Measurements from ENCODE around the gene FANCF.
"Not testable (repeated sequence)": the region's sequence is repeated elsewhere in the genome, so short reads cannot be mapped to it uniquely, and the experiment has no call there.

The FANCF gene, protein sequence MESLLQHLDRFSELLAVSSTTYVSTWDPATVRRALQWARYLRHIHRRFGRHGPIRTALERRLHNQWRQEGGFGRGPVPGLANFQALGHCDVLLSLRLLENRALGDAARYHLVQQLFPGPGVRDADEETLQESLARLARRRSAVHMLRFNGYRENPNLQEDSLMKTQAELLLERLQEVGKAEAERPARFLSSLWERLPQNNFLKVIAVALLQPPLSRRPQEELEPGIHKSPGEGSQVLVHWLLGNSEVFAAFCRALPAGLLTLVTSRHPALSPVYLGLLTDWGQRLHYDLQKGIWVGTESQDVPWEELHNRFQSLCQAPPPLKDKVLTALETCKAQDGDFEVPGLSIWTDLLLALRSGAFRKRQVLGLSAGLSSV

DNA sequence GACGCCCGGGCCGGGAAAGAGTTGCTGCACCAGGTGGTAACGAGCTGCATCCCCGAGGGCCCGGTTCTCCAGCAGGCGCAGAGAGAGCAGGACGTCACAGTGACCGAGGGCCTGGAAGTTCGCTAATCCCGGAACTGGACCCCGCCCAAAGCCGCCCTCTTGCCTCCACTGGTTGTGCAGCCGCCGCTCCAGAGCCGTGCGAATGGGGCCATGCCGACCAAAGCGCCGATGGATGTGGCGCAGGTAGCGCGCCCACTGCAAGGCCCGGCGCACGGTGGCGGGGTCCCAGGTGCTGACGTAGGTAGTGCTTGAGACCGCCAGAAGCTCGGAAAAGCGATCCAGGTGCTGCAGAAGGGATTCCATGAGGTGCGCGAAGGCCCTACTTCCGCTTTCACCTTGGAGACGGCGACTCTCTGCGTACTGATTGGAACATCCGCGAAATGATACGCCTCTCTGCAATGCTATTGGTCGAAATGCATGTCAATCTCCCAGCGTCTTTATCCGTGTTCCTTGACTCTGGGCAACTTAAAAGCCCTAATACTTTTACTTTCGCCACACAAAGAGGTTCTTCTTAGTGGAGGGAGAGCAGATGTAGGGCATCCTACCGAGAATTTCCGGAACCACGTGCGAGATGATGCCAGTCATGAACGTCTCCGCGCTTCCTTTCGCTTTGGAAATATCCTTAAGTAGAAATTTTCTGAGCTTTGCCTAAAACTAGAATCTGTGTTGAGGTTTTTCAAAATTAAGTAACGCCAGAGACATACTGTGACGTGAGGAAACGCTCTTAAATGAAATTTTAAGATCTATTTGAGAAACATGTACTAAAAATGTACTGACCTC, at the start of gene FANCF:
TSS of gene FANCF (minus strand) at position 376 of the 840 bp plus-strand sequence. CDS start at position 363, 13 bp downstream.
- peak; percentile 96 for DNase-seq (ENCODE audit: low spot score)

DNA sequence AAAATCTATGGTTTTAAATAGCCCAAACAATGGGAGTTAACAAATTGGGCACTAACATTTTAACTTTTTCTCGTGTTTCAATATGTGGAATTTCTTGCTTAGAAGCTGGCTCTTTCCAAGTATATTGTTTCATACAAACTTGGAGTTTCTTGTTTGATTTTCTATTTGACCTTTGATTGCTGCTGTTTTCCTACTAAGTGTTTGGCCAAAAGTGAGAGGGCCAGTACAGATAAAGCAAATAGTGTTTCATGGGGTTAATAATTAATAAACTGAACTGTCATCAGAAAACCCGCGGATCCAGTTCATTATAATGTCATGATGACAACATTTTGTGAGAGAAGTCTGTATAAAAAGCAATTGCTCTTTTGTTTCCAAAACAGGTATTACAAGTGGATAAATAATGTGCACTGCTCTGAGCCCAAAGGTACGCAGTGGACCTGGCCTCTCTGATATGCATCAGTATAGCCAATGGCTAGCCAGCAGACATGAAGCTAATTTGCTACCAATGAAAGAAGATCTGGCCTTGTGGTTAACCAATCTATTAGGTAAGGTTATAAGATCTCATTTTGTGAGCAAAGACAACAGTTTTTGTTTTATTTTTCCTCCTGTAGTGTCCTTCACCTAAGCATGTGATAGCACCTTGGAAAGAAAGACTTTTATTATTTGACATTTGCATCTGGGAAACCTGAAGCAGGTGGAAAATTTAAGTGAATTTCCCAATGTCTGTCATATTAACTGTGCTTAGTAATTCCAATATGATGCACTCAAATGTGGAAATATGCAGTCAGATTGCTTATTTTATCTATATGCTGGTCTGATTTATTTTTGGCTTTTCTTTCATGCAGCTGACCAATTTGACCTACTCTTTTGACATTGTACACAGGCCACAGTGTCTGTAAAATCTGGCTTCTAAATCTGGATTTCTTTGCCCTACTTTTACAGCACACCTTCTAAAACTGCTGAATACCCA, 49.1 kb upstream of the FANCF start:
- DNase-seq (ENCODE audit: low spot score) = no peak

DNA sequence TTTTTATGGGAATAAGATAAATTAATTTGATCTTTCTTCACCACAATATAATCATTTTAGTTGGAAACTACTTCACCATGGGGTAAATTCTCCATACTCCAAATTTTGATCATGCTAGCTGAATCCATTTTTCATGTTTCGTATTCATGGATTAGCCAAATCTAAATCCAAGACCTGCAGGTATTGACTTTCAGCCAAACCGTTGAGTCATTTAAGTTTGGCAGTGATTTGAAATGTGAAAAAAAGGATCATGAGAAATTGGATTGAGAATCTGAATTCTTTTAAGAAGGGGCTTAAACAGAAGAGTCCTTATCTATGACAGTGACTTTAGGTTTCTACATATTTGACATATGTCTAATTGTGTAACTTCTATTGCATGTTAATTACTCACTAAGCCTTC, 46.1 kb upstream of the FANCF start:
- DNase-seq (ENCODE audit: low spot score) = no peak

DNA sequence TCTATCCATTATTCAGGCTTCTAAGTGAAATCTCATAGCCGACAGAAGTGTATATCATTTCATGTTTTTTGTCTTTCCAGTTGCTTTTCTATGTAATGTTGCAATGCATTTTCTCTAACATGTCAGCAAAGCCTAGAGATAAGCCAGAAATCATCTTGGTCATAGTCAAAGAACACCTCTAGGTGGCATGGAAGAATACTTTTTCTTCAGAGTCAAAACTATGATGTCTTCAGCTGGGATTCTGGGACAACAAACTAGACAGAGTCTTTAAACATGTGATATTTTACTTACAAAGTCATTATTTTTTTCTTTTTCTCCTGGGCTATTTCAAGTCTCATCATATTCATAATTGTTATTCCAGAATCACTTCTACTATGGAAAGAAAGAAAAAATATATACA, 45.2 kb upstream of the FANCF start:
- DNase-seq (ENCODE audit: low spot score) = no peak

DNA sequence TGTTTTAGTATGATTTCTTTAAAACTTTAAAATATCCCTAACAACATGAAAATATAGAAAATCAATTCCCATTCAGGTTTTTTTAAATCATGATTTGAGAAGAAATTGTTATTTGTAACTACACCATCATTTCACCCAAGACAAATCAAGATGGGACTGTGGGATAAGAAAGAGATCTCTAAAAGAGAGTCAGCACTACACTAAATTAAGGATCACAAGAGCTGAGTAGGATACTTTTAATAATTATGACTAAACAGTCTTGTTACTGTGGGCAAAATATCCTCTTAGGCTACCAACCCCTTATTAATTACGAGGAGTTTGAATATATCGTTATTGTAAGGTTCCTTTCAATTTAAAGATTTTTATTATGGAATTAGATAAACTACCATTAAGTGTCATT, 43.7 kb upstream of the FANCF start:
- DNase-seq (ENCODE audit: low spot score) = no peak

DNA sequence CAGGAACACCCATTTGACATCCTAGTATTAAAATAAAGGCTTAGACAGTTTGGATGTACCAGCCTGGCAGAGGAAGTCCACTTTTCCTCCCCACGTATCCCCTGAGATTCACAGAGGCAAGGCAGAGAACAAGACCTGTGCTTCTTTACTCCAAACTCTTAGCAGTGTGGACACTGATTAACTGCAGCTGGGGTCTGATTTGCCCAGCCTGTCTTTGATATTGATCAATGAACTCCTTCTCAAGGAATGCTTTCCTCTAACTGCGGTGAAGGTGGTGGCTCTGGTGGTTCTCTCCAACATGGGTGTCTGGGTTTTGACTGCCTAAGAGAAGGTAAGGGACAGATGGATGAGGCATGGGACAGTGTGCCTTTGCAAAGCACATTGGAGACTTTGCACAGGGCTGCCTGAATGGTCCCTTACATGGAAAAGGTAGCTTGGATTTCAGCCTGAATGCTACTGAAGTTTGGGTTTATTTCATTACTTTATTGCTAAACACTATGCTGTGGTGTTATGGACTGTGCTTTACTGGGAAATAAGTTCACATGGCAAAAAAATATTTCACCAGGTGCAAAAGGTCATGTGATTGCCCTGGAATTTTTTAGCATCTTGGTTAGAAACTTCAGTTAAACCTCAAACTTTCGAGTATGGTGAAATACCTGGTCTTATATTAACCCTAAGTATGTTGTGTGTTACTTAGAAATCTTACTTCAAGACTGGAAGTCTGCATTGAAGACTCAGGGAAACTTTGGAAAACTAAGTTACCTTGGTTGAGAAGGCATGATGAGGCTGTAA, 42.6 kb upstream of the FANCF start:
- DNase-seq (ENCODE audit: low spot score) = no peak

DNA sequence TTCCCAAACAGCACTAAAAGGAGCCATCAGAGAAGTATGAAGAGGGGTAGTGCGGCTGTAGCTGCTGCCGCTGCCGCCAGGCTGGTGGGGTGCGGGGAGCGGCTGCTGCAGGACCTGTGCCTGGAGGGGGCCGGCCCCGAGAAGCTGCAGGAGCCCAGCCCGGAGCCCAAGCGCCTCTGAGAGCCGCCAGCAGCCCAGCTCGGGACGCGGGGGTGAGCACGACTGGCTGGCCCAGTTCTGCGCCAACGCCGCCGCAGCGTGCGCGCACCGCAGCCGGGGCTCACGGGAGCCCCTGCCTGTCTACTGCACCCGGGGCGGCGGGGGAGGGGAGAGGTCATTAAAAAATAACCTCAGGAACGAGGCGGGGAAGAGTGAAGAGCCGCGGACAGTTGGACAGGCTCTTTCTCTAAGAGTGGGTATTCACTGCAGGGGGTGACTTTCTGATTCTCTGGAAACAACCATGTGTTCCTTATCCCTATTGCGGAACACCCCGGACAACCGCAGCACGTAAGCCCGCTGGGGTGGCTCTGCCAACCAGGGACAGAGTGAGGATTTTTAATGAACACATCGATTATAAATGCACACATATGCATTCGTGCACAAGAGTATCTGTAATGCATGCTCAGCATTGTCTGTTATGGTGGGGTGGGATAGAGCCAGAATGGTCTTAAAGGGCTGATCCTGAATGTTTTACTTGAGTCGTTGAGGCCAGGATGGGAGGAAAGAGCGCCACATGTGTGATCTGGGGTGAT, 41.2 kb upstream of the FANCF start:
- DNase-seq (ENCODE audit: low spot score) = peak; percentile 5

DNA sequence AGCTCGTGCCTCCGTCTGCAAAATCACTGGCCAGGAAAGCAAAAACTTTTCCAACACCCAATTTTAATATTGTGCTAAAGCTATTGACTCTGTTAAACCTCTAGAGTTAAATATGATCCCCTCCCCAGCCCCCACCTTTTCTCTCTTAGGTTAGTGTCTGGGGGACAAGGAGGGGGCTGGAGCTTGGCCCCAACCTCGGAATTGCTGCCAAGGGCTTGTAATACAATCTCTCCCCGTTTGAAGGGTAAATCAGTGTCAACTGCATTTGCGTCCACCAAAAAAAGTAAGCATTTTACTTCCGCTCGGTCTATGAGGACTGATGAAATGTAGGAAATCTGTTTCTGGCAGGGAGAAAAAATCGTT, 40.7 kb upstream of the FANCF start, which contains the start of gene GAS2:
TSS of gene GAS2 (plus strand) at position 287 of the 363 bp plus-strand sequence. CDS start 8,259 bp downstream, outside the sequence.
- DNase-seq (ENCODE audit: low spot score) = no peak

DNA sequence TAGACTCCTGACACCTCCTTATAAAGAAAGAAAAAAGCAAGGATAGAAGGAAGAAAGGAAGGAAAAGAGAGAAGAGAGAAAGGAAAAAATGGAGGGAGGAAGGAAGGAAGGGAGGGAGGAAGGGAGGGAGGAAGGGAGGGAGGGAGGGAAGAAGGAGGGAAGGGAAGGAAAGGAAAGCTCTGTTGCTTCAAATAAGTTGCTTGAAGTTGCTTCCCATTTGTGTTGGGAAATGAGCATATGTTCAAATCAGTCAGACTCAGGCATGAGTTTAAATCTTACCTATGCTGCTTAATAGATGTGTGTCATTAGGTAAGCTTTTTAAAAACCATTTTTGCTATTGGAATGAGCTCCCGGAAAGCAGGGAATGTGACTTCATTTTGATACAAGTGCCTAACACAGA, 34.2 kb upstream of the FANCF start:
- no peak for DNase-seq (ENCODE audit: low spot score)

DNA sequence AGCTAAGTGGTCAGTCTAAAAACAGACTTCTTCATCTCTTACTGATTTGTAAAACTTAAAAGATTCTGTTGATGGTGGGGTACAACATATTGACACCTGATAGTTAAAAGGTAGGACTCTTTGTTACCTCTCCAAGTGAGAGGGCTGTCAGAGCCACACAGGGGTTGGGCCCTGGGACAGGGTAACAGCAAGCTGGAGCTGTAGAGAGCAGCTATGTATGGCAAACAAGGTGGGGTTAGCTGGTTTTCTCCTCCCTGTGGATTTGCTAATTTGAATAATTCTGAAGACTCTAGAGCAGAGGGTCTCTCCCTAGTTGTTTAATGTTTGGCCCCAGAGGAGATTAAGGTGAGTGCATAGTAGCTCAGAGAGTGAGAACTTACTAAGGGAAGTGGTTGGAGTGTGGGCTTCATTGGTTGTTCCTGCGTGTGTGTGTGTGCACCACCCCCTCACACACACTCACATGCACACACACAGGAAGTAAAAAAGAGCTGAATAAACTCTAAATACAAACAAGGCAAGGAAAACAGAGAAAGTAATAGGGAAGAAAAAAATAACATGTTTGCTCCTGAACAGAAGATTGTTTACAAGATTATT, 31.6 kb upstream of the FANCF start:
- DNase-seq (ENCODE audit: low spot score) = no peak

DNA sequence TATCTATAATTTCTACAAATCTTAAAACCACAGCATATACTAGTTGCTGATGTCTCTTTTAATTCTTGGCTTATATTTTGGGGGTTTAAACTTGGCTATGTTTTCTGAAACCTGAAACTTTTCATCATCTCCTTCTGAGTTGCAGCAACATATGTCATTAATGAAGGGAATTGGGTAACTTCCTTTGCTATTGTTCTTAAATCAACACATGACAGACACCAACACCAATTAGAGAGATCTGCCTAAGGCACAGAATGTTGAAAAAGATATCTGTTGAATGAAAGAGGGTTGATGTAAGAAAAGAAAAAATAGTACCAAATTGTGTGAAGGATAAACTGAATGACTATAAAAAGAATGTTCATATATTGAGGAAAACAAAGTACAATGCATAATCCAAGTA, 30.5 kb upstream of the FANCF start:
- no peak for DNase-seq (ENCODE audit: low spot score)

DNA sequence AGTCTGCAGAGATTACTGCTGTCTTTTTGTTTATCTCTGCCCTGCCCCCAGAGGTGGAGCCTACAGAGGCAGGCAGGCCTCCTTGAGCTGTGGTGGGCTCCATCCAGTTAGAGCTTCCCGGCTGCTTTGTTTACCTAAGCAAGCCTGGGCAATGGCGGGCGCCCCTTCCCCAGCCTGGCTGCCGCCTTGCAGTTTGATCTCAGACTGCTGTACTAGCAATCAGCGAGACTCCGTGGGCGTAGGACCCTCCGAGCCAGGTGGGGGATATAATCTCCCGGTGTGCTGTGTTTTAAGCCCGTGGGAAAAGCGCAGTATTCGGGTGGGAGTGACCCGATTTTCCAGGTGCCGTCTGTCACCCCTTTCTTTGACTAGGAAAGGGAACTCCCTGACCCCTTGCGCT, 26.7 kb upstream of the FANCF start:
- DNase-seq (ENCODE audit: low spot score) = not testable (repeated sequence)

DNA sequence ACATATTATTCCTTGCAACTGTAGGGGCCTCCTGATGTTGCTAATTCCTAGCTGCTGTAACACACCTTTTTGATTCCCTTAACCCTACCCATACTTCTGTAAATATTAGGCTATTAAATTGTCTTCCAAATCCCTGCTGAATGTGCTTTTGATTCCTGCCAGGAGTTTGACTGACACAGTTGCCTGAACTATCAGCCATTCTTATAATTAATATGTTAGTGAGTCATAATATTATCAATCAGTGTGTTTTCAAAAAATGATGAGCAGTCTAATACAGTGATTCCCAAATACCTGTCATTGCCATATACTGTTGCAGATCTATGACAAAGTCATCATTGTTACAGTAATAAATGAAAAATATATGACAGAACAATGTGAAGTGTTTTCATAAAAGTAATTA, 15.9 kb upstream of the FANCF start:
- no peak for DNase-seq (ENCODE audit: low spot score)

DNA sequence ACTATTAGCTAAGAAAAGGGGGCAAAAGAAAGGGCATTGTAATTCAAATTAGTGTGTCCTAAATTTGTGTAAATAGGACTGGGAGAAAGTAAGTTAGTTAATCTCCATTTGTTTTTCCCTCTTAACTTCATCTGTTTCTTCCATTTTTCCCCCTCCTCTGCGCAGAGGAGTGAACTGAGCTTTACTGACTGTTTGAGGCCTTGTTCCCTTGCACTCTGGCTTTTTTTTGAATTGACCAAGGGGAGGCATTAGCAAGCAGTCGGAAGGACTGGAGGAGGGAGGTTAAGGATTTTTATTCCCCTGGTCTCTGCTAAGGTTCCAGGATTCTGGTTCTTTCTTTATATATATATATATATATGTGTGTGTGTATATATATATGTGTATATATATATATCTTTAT, 15.2 kb upstream of the FANCF start:
- no peak for DNase-seq (ENCODE audit: low spot score)

DNA sequence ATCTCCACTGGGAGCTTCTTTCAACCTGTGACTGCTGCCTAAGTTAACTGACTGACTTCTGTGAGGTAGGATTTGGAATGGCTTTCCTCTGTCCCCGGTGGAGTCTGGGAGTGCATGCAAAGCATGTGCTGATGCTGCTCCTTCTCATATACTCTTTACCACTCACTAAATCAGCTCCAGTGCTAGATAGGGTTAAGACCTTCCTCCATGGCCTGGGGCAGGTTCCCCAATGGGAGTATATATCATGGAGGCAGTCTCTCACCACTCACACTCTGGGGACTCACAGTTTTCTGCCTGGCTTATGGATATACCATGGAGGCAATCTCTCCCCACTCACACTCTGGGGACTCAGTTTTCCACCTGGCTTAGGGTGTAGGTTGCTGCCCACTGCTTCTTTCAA, 10.1 kb upstream of the FANCF start:
- DNase-seq (ENCODE audit: low spot score) = no peak

DNA sequence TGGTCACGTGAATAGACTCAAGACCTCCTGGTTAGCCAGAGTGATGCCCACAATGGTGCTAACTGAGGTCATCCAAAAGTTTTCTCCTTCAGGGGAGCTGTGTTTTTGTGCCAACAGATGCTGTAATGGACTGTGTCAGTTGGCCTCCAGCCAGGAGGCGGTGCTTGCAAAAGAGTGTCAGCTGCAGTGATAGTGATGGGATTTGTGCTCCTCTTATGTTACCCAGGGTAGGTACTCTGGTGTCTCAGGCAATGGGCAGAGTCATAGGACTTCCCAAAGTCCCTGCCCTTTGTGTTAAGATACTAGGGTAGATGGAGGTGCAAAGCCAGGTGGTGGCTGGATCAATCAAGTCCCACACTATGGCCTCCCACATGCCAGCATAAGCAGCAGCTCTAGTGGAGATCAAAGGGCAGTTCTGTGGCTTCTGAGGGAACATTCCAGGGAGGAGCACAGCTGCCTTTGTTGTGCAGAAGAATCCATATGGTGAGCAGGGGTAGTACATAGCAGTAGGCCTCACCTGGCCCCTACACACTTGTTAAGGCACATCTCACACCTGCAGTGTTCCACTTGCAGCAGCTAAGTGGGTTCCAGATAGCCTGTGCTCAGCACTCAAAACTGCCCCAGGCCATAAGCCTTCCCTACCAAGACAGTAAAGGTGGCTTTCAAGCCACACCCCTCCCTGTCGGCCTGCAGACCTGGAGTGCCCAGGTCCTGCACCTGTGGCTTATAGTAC, 9.4 kb upstream of the FANCF start:
- DNase-seq (ENCODE audit: low spot score) = no peak

DNA sequence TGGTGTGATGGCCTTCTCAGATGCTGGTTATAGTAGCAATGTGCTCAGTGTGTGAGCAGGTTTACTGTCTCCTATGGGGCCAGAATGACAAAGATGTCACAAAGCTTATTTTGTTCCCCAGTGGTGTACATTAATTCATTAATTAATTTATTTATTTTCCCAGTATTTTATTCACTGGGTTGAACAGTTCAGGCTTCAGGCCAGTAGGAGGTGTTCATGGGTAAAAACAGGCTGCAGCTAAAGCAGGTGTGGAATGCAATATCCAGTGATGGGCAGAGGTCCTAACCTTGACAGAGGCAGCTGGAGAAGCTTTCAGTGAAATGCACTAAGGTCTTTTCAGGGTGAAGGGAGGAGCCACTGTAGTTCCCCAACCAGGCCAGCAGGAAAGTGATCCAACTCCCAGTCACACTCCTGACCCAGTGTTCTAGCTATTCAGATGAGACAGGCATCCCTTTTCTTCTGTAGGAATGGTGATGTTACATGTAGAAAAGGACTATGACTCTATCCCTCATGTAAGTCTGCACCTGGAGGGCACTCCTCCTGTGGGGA, 7.8 kb upstream of the FANCF start:
- DNase-seq (ENCODE audit: low spot score) = no peak

DNA sequence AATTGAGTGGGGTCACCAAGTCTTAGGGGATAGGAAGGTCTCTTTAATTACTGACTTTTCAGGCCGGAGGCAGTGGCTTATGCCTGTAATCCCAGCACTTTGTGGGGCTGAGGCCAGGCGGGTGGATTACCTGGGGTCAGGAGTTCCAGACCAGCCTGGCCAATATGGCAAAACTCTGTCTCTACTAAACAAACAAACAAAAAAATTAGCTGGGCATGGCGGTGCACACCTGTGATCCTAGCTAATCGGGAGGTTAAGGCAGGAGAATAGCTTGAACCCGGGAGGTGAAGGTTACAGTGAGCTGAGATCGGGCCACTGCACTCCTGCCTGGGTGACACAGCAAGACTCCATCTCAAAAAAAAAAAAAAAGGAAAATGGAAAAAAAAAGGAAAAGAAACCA, 1.8 kb upstream of the FANCF start:
- DNase-seq (ENCODE audit: low spot score) = no peak

DNA sequence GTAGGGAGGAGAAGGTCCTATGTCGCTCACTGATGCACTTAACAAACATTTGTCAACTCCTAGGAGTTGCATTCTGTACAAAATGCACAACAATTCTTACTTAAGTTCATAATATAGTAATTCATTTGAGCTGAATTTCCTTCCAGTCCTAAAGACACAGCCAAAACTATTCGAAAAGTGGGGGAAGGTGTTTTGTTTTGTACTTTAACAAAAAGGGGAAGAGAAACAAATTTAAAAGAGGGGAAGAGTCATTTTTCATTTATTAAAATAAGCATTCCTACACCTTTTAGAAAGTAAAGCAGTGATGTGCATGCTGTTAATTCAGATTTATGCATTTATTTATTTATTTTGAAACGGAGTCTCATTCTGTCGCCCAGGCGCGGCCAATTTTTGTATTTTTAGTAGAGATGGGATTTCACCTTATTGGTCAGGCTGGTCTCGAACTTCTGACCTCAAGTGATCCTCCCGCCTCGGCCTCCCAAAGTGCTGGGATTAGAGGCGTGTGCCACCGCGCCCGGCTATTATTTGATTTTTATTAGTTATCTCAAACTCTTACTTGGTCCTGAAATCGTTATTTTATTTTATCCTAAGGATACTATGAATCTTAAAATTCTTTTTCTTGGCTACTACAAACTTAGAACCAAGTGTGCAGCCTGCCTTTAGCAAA, 1.1 kb upstream of the FANCF start:
- no peak for DNase-seq (ENCODE audit: low spot score)

Data from AG08395 (cell line).